Measurements from ENCODE around the gene LAMA4. TPM values are rescaled to one million over a fixed set of nuclear protein-coding genes. Genes with fewer than 3 reads are reported as not detected.

Gene LAMA4
- total and polyA plus RNA-seq, 2 of the 13 experiments (the other 11 are each of a cell fraction or from before 2014, with no cell fraction given): not detected

- no peak for TF ChIP-seq TCF7L2 (IDR thresholded peaks at IDR 0.05; ENCODE audit: low read depth, low read length)
- TF ChIP-seq PHF5A (CRISPR knock-in tag; IDR thresholded peaks at IDR 0.05; ENCODE audit: low read depth, unreplicated experiment): no peak
- TF ChIP-seq ZFP37 (CRISPR knock-in tag; IDR thresholded peaks at IDR 0.05; ENCODE audit: borderline replicate concordance): no peak
- no peak for TF ChIP-seq TFDP1 (CRISPR knock-in tag; IDR thresholded peaks at IDR 0.05; ENCODE audit: borderline replicate concordance)
- no peak for TF ChIP-seq ARNT2 (CRISPR knock-in tag; IDR thresholded peaks at IDR 0.05; ENCODE audit: low read depth)
- TF ChIP-seq ARHGAP35 (CRISPR knock-in tag; IDR thresholded peaks at IDR 0.05; ENCODE audit: borderline replicate concordance): no peak
- TF ChIP-seq HES4 (CRISPR knock-in tag; IDR thresholded peaks at IDR 0.05; ENCODE audit: borderline replicate concordance): no peak
- no peak for TF ChIP-seq YEATS4 (CRISPR knock-in tag; IDR thresholded peaks at IDR 0.05; ENCODE audit: borderline replicate concordance)
- TF ChIP-seq GTF3A (CRISPR knock-in tag; conservative IDR thresholded peaks at IDR 0.05): no peak
- TF ChIP-seq ZBTB43 (CRISPR knock-in tag; conservative IDR thresholded peaks at IDR 0.05): no peak
- no peak for TF ChIP-seq PPARG (CRISPR knock-in tag; conservative IDR thresholded peaks at IDR 0.05)
- TF ChIP-seq LCORL (IDR thresholded peaks at IDR 0.05): no peak
- TF ChIP-seq LCORL (CRISPR knock-in tag; IDR thresholded peaks at IDR 0.05): no peak
- no peak for TF ChIP-seq ZNF281 (CRISPR knock-in tag; IDR thresholded peaks at IDR 0.05; ENCODE audit: borderline replicate concordance)
- TF ChIP-seq MAFK (conservative IDR thresholded peaks at IDR 0.05 in 1 of 2, IDR thresholded peaks at IDR 0.05 in 1 of 2; ENCODE audit: low read length in 2 of 2): no peak
- no peak for TF ChIP-seq U2AF1 (optimal IDR thresholded peaks at IDR 0.05; ENCODE audit: low read depth, low read length)
- no peak for TF ChIP-seq ZNF180 (CRISPR knock-in tag; IDR thresholded peaks at IDR 0.05; ENCODE audit: borderline replicate concordance, low read depth)
- no peak overlapping the region for H3K27ac ChIP-seq (ENCODE audit: extremely low read length, insufficient read depth, low read length)
- H3K36me3 ChIP-seq (replicated peaks in 1 of 2; ENCODE audit: control insufficient read depth in 1 of 2, insufficient read depth in 2 of 2, low read length in 2 of 2): no peaks in the 10 kb centered on the region
- H3K79me2 ChIP-seq (ENCODE audit: insufficient read depth, low read length): no peaks in the 10 kb centered on the region
- WGBS (ENCODE audit: low lambda C conversion rate): 22% methylated on average over 3 of the region's 3 CpGs
- no peak for DNase-seq (ENCODE audit: low spot score)
- no peak for ATAC-seq
- FAIRE-seq: no peak
- H3K4me3 ChIP-seq (replicated peaks in 1 of 3; ENCODE audit: insufficient read depth in 1 of 3, low read depth in 2 of 3, low read length in 3 of 3): no peak overlapping the region
- H2AFZ ChIP-seq (ENCODE audit: low read length): no peak overlapping the region
- no TSS peak for BruUV-seq (replicated peaks)
- H3K4me1 ChIP-seq (ENCODE audit: insufficient read depth, low read length): no peaks in the 10 kb centered on the region
- no peaks in the 10 kb centered on the region for H3K9me3 ChIP-seq (ENCODE audit: low read length)
- in situ Hi-C loops (cut with HindIII; ENCODE audit: extremely low pct_ligation_motif_present, low pct_unique_long_range_greater_than_20kb) (no loop called here), intact Hi-C loops (cut with micrococcal nuclease; ENCODE audit: unreplicated experiment) (no loop called here)
- H3K4me2 ChIP-seq (ENCODE audit: low read depth, low read length): no peak overlapping the region
- ChIA-PET CTCF (ENCODE audit: low intra/inter-chr PET ratio, low total read pairs) (no interaction called here), POLR2A (no interaction called here)
- no peak overlapping the region for H3K9ac ChIP-seq (ENCODE audit: insufficient read depth, low read depth, low read length)
- no peaks in the 10 kb centered on the region; a peak in 1 of 5 replicates for H3K27me3 ChIP-seq (ENCODE audit: control insufficient read depth in 1 of 2, insufficient read depth in 2 of 2, low read length in 2 of 2)
- H4K20me1 ChIP-seq (ENCODE audit: insufficient read depth, low read length): no peaks in the 10 kb centered on the region
Measured at GRCh38 chr6:112233847-112234246, 20.5 kb downstream of the LAMA4 start.
